ENCODE data around the gene CORO1C.
A peak's percentile ranks its signal among the peaks of the same experiment; 100 is the strongest.

The CORO1C gene

DNA sequence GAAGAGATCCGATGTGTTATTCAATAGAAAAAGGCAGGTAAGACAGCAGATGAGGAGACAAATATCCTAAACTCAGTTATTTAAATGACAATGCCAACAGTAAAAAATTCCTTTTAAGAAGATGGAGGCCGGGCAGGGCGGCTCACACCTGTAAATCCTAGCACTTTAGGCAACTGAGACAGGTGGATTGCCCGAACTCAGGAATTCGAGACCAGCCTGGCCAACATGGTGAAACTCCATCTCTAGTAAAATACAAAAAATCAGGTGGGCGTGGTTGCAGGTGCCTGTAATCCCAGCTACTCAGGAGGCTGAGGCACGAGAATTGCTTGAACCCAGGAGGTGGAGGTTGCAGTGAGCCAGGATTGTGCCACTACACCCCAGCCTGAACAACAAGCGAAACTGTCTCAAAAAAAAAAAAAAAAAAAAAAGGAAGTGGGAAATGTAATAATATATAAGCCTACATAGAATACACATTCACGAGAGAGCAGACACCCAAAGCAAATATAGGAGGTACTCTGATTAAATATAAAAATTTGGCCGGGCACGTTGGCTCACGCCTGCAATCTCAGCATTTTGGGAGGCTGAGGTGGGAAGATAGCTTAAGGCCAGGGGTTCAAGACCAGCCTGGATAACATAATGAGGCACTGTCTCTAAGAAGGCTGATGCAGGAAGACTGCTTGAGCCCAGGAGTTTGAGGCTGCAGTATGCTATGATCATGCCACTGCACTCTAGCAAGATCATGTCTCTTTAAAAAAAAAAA is 19.0 kb downstream of the CORO1C start:
- ChIA-PET CTCF (no interaction called here), POLR2A (ENCODE audit: low non-redundant PET) (interaction anchor here (0.6 kb wide), 1 partner anchor 25 kb away, joined by 4 read pairs; no protein-coding TSS in a partner anchor)
- no peak for DNase-seq (ENCODE audit: low spot score)
- no peak overlapping the region for H3K27ac ChIP-seq
- TF ChIP-seq, protein P1, sequence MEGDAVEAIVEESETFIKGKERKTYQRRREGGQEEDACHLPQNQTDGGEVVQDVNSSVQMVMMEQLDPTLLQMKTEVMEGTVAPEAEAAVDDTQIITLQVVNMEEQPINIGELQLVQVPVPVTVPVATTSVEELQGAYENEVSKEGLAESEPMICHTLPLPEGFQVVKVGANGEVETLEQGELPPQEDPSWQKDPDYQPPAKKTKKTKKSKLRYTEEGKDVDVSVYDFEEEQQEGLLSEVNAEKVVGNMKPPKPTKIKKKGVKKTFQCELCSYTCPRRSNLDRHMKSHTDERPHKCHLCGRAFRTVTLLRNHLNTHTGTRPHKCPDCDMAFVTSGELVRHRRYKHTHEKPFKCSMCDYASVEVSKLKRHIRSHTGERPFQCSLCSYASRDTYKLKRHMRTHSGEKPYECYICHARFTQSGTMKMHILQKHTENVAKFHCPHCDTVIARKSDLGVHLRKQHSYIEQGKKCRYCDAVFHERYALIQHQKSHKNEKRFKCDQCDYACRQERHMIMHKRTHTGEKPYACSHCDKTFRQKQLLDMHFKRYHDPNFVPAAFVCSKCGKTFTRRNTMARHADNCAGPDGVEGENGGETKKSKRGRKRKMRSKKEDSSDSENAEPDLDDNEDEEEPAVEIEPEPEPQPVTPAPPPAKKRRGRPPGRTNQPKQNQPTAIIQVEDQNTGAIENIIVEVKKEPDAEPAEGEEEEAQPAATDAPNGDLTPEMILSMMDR (conservative IDR thresholded peaks at IDR 0.05; ENCODE audit: low read depth): no peak

DNA sequence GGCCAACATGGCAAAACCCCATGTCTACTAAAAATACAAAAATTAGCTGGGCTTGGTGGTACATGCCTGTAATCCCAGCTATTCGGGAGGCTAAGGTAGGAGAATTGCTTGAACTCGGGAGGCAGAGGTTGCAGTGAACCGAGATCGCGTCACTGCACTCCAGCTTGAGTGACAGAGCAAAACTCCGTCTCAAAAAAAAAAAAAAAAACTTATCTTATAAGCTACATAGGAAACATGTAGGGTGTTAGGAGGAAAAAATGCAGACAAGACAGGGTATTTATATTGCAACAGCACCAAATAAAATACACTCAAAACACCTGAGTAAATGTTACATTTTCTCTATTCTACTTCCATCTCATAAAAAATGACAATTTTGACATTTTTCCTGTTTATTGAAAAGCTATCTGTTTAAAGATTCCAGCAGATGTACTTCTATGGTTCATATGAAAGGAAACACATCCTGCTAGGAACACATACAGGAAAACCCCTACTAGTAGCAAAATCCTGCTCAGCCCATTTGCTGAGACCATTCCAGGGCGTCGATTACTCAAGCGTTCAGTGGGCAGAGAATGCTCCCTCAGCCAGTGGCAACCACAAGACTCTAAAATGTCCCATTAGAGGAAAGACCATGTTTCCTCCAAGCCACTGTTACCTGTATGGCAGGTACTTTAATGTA is 19.7 kb downstream of the CORO1C start:
- CTCF ChIA-PET: no interaction called here
- POLR2A ChIA-PET (ENCODE audit: low non-redundant PET): no interaction called here
- TF ChIP-seq, protein P1 (conservative IDR thresholded peaks at IDR 0.05; ENCODE audit: low read depth): no peak
- 0 out of 2 replicates have a peak overlapping the region, but pooled peaks have one; percentile 5 for H3K27ac ChIP-seq
- no peak for DNase-seq (ENCODE audit: low spot score)

DNA sequence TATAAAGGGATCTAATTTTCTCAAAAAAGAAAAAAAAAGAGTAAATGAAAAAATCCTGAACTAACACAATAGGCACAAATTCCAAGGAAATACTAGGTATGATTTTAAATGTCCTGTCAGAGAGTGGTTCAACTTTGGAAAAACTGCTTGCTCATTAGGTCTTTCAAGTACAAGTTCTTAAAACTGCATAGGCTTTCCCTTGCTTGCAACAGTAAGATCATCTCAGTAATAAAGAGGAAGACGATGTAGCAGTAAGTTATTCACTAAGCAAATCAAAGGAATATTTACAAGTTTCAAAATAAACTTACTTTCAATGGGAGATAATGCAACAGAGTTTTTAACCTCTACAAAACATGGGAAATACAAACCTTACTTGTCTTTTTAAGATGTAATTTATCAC is 21.6 kb downstream of the CORO1C start:
- POLR2A ChIA-PET (ENCODE audit: low non-redundant PET): no interaction called here
- no peak for DNase-seq (ENCODE audit: low spot score)
- H3K27ac ChIP-seq: no peak overlapping the region

DNA sequence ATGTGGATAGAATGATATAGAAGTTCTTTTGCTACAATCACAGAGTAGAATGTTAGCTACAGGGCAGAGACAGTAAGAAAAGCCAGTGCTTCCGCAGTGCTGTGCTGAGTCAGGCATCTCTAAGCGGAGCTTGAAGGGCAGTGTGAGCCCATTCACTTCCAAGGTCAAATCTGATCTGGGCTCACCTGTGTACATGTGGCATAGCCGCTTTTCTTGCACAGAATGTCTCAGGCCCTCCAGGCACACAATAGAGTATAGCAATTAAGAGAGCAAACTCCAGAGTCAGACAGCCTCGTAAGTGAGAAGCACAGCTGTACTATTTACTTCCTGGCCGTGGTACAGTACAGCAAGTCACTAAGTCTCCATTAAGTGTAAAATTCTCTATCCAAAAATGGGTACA is 26.8 kb downstream of the CORO1C start:
- no peak for DNase-seq (ENCODE audit: low spot score)
- TF ChIP-seq, protein P1 (conservative IDR thresholded peaks at IDR 0.05; ENCODE audit: low read depth): no peak
- peak overlapping the region; percentile 73 for H3K27ac ChIP-seq
- CTCF ChIA-PET: interaction anchor here (0.7 to 1.3 kb wide), 2 partner anchors 39 to 193 kb away, joined by 3 read pairs; no protein-coding TSS in a partner anchor
- POLR2A ChIA-PET (ENCODE audit: low non-redundant PET): no interaction called here

More for the DNA sequence above, 21.6 kb downstream of the CORO1C start:
- CTCF ChIA-PET: no interaction called here
- TF ChIP-seq, protein P1 (conservative IDR thresholded peaks at IDR 0.05; ENCODE audit: low read depth): no peak

DNA sequence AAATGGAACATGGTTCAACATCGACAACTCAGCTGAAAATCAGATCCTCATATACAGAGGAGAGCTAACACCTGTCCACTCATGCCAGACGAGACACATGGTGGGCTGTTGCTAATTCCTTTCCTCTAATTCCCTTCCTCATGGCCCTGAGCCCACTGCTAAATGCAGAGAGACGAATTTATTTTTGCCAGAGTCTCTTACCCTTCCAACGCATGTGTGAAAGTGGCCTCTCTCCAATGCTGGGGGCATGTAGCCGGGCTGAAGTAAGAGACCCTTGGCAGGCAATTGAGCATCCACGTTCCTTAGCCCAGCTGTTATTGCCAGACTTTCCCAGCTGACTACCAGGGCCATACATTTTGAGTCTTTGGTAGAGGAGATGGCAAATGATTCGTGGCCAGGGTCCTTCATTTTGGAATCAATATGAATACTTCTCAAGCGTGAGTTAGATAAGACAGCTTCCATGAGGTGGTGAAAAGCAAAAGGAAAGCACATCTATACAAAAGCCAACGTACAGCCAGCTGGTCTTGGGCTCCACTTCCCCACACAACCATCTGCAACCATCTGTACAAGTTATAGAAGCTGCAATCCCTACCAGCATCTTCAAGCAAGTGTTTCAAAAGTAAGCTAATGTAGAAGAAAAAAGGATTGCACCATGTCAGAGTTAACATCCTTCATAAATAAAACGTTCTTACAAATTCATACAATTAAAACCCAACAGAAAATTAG is 28.6 kb downstream of the CORO1C start:
- DNase-seq (ENCODE audit: low spot score): no peak
- TF ChIP-seq, protein P1 (conservative IDR thresholded peaks at IDR 0.05; ENCODE audit: low read depth): no peak
- peak overlapping the region; percentile 77 for H3K27ac ChIP-seq
- CTCF ChIA-PET: interaction anchor here (0.7 to 1.2 kb wide), 2 partner anchors 28 to 683 kb away, joined by 5 to 6 read pairs; no protein-coding TSS in a partner anchor
- POLR2A ChIA-PET (ENCODE audit: low non-redundant PET): no interaction called here

DNA sequence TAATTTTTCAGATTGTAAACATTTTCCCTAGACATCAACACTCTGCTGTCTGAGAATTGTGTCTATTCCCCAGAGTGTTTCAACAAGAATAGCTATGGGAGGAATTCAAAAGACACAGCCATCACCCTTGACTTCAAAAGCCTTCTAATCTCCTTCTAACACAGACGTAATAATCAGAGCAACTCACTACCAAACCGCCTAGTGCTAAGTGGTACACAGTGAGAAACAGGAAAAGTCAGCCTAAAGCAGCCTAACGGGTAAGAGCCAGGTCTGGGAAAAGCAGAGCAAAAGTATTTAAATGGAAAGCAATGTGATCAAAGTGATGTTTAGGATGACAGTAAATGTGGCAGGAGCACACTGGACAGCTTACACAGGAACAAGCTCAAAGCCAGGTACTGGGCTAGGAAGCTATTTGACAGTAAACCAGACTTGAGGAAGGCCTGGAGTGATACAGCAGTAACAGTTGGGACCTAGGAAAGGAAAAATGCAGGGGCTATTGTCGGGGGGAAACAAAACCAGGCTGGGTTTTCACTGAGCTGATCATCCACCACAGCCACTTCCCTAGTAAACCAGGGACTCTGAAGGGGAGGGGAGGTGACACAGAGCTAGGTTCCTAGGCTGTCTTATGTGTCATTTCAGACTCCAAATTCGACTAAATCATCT is 29.4 kb downstream of the CORO1C start:
- CTCF ChIA-PET: interaction anchor here (0.6 to 1.2 kb wide), 2 partner anchors 28 to 249 kb away, joined by 5 to 6 read pairs; no protein-coding TSS in a partner anchor
- TF ChIP-seq, protein P1 (conservative IDR thresholded peaks at IDR 0.05; ENCODE audit: low read depth): no peak
- DNase-seq (ENCODE audit: low spot score): no peak
- H3K27ac ChIP-seq: peak overlapping the region; percentile 77
- POLR2A ChIA-PET (ENCODE audit: low non-redundant PET): no interaction called here
